HuH-7 (cell line): ENCODE data around the gene ADAMTSL1.

Experiments used
- DNase-seq: peaks from one replicate; pipeline ENCODE4 v3.0.0; 2011; ENCODE audit warnings: low spot score

The ADAMTSL1 gene

DNA sequence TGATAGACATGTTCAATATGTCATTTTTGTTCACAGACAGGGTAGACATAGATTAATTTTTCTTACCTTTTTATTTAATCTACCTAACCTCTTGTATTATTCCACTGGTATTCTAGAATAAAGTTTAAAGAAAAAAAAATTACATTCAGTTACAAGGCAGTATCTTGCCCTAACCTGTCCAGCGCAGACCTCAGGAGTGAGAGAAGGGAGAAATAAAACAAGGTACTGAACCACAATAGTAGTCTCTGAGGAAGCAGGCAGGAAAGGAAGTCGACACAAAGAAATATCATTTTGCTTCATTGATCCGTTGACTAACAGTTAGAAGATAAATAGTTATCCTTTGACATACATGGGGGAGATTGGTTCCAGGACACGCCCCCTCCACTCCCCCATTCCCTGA, 12.5 kb upstream of the ADAMTSL1 start:
- no peak for DNase-seq

DNA sequence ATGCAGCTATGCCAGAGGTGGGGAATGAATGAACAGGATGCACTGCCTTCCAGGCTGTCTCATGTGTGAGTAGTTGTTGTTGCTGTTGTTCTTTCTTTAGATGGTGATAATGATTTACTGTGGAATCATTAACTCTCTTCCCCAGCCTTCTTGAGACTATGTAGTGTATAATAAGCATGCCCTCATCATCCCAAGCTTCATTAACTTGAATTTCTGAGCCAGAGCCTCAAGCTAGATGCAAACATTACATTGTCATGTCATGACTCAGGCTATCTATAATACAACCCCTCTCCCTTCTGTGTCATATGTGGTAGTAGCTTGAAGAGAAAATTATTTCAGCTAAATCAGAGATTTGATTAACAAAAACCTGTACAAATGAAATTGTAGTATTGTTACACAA, 10.0 kb upstream of the ADAMTSL1 start:
- no peak for DNase-seq

DNA sequence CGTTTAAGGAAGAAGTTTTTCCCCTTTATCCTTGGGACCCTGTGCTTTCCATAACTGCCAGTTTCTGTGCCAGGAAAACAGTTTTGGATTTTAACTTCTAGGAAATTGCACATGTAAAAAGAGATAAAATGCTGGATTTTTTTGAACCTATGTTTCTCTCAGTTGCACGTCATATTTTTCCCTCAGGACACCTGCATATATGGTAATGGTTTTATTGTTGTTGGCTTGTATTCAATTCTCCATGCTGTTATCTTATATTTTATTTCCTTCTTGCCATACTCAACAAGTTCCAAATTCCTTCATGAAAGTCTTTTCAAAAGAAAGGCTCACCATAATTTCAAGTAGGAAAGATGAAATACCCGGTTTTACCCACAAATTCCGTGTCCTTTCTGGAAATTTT, 7.9 kb upstream of the ADAMTSL1 start:
- no peak for DNase-seq

DNA sequence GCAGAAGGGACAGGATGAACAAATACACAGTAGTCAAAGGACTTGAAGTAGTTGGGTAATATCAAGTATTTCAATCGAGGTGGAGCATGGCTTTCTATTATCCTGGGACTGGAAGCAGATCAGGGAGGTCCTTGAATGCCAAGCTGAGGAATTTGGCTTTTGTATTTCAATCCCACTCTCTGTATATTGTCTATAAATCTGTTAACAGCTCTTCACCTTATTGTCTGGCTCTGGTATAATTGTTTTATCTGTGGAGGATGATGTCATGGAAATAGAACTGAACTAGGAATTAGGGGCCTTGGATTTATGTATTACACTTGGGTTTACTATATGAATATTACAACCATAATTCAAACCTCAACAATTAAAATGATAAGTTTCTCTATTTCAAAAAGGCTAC, 6.3 kb upstream of the ADAMTSL1 start:
- DNase-seq, result no peak

GRCh38 chr9:18472435-18472834, 1.5 kb upstream of the ADAMTSL1 start:
- DNase-seq, result no peak

DNA sequence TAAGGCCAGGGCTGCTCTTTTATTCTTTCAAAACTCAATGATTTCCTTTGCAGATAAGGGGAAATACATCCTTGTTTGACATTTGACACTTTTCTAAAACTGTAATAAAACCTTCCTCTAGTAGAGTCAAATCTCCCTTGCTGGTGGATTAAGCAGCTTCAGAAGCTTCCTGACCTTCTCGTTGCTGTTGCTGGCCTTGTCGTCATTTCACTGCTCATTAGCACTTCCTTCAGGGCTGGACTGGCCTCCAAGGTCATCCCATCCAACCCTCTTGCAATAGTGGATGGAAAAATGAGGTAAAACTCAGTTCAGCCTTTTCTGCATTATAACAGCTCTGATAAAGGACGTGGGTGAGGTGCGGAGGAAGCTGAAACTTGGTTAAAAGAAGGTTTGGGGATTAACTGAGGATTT, 1.1 kb upstream of the ADAMTSL1 start:
- DNase-seq, result no peak

DNA sequence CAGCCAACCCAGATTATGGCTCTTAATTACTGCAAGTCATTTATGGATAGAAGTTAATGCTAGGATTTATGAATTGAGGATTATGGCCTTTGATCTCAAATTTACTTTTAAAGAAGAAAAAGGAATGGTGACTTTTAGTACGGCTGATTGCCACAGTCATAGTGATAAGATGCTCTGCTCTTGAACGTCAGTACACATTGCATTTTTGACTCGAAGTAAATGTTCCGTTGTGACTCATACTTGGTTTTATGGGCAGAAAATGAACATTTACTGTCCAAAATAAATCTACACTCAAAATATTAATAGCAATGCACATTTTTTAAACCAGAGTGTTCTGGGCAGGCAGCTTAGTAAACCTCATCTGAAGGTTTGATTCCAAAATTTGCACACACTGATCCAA, 830 bp downstream of the ADAMTSL1 start:
- DNase-seq, result no peak

DNA sequence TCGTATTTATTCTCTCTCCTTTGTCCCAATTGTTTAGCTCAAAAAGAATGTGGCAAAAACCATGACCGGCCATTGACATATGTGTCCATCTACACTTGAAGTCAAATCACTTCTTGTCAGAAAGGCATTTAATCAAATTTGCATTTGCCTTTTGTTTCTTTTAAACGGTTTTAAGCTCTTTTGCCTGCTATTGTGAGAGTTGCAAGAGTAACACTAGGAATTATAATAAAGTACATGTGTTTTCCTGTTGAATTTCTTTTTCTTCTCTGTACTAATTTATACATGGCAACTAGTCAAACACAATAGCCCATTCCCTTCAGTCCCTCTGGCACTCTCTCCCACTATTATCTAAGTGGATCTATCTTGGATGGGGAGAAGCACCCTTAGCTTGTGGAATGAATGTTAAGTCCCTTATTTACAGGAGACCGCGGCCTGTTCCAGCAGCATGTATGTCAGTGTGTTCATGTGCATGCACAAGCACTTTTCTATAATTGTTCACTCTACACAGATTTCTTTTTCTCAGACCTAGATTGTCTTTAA, 3.2 kb downstream of the ADAMTSL1 start:
- DNase-seq, result no peak

- DNase-seq, result no peak
These were observed 3.8 kb downstream of the ADAMTSL1 start for GRCh38 chr9:18477719-18478118.

DNA sequence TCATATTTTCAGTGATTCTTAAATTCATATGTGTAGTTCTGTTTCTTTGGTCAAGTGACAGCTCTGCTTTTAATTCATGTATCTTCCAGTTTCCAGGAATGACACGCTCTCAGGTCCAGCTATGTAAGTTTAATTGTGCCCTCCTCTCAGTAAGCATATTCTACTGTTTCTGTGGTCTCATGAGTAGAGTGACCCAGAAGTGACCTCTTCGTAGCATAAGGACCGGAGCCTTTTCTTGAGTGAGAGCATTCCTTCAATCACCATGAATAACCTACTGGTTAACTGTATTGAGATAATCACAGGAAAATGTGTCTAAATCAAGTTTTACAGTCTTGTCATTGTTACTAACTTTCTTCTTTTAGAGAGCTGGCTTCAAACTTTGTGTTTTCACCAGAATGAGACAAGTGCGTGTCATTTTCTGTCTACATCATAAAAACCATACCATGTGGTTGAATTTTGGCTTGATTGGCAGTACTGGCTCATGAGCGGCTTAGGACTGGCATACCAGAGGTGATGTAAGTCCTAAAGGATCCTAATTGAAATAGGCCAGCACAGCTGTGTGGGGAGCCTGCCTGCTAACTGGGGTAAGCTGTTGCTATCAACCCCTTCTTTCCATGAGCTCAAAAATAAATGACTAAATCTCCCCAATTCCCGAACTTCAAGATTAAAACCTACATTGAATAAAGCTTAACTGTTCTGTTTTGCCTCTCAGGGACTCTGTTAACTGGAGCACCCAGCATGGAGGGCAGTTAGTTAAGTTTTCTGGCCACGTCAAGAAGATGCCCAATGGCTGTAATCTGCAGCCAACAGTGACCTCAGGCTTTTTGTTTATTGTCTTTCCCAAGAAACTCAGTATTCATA, 4.8 kb downstream of the ADAMTSL1 start:
- DNase-seq, result no peak

DNA sequence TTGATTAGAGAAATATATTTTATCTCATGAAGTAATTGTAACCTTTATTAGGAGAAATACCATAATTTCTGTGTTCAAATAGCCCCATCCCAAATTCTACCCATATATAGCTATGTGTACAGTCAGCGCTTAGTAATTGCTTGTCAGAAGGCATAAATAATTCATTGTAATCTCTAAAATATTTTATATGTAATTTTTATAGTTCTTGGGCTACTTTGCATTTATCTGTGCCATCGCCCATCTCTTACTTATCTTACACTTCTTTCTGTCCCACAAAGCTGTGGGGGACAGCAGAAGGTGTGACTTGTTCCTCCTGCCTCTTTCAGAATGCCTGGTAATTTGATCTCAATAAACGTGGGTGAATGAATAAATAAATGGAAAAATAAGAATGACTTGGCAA, 5.5 kb downstream of the ADAMTSL1 start:
- no peak for DNase-seq

DNA sequence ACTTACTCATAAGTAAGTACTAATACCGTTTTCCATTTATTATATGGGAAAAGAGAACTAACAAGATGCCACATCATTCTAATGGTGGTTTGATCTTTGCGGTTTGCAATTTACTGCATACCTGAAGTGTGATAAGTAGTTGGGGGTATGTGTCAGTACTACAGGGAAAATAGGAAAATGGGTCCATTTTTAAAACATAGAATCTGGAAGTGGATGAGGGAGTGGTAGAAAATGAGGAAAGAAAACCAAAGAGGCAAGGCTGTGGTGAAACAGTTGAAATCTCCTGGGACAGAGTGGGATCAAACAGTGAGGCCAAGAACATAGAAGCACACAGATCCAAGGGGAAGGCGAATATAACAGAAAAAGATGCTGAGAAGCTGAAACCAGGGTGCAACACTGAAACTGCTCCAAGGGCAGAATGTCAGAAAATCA, 6.7 kb downstream of the ADAMTSL1 start:
- no peak for DNase-seq

DNA sequence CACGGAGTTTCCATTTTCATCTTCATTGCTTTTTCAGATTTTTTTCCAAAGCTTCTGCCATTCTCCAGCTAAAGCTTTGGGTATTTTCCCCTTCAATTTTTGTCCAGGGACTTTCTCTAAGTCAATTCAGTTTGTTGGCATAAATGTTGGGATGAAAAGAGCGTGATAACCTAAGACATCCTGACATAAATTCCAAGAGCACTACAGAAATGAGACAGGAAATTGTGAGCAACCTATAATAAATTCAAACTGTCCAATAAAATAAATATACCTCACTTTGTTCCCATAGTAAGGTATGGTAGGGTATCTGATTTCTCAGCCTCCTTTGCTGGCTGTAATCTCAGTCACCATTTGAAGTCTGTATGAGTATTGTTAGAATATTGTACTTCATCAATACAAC, 8.4 kb downstream of the ADAMTSL1 start:
- DNase-seq, result no peak

DNA sequence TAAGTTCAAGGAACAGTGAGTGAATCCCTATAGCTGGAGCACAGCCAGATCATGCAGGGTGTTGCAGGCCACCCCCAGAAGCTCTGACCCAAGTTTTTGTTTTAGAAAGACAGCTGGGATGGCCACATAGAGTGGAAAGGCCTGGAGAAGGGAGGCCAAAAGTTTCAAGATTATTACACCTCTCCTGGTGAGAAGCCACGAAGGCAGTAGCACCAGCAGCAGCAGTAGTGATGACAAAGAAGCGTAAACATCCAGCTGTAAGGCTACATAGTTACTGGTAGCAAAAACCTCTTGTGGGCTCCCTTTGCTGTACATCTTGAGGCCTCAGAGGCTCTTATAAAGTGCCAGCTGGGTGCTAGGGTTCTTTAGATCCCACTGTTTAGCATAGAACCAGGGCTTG, 11.8 kb downstream of the ADAMTSL1 start:
- no peak for DNase-seq

DNA sequence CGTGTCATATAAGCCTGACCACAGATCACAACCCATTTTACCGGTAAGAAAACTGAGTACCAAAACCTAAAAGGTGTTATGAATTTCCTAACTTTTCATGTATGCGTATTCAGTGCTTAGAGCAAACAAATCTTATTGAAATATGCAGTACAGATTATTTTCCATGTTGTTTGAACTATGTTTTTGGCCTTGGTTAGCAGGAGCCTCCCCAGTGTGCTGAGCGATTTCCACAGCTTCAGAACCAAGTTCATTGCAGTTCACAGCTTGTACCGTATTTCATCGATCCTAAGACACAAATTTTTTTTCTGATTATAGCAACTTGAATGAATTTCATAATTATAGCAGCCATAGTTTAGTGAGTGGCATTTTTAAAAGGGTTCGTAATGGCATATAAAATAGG, 13.7 kb downstream of the ADAMTSL1 start:
- no peak for DNase-seq

DNA sequence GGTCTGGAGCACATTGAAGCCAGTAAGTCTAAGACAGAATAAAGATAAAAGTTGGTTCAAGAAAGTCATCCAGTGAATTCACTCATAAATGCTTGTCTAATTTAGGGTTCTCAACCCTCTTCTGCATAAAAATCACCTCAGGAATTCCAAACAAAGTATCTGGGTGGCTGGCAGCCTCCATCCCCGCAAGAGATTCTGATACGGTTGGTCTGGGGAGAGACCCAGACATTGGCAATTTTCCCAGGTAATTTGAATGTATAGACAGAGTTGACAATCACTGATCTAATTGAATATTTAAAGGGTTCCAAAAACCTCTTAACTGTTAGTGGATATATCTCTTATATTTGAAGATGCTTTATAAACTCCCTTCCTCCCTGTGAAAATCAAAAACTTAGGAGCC, 14.9 kb downstream of the ADAMTSL1 start:
- DNase-seq, result no peak

- DNase-seq, result no peak
These were observed 15.9 kb downstream of the ADAMTSL1 start for GRCh38 chr9:18489861-18490260.

GRCh38 chr9:18490641-18491370, 16.9 kb downstream of the ADAMTSL1 start:
- DNase-seq, result no peak

DNA sequence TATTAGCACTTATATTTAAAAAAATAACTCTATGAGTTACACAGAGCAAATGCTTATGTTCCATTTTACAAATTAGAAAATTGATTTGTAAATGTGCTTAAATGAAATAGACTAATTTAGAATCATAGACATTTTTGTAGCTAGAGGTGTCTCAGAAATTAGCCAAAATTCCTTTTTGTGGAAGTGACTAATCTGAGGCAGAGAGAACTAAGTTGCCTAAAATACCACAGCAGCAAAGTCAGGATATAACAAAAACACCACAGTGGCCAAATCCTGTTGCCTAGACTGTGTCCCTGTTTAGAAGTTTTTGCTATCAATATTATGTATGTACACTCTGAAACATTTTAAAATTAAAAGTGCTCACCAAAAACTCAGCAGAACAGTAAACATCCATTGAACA, 18.7 kb downstream of the ADAMTSL1 start:
- DNase-seq, result no peak

DNA sequence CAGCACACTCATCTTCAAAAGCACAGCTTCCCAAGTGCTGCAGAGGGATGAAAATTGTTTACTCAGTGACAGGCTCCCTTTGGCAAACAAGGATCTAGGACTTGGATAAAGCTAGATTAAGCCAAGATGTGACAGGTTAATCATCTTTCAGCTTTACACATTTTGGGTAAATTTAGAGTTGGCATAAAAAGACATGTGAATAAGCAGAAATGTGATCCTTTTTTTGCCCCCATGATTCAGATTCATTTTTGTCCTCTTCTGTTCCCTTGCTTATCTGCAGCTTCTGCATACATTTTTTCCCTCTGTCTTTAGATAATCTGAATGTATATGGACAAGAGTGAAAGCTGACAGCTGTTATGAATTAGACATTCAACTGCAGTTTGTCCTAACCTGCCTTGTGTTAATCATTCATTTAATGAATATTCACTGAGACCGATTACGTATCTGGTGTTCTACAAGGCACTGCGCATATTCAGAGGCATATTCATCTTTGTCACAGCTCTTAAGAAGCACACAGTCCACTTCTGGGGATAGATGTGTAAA, 19.6 kb downstream of the ADAMTSL1 start:
- no peak for DNase-seq

- no peak for DNase-seq
These were observed 21.1 kb downstream of the ADAMTSL1 start for GRCh38 chr9:18495065-18495464.

- DNase-seq, result no peak
These were observed 22.5 kb downstream of the ADAMTSL1 start for GRCh38 chr9:18496256-18497000.
